HG03432 (cell line): ENCODE measurements around the gene CDNF.

Experiments used
- ATAC-seq: cut with Tn5 transposase; IDR thresholded peaks from one replicate; pipeline ENCODE4 v1.9.1; 2021; ENCODE audit warnings: mild to moderate bottlenecking, moderate library complexity; ENCODE audit not compliant: unreplicated experiment

CDNF gene

GRCh38 chr10:14801723-14802122, 36.1 kb downstream of the CDNF start:
- no peak for ATAC-seq

- no peak for ATAC-seq
Measured at GRCh38 chr10:14800397-14800796, 37.4 kb downstream of the CDNF start.

DNA sequence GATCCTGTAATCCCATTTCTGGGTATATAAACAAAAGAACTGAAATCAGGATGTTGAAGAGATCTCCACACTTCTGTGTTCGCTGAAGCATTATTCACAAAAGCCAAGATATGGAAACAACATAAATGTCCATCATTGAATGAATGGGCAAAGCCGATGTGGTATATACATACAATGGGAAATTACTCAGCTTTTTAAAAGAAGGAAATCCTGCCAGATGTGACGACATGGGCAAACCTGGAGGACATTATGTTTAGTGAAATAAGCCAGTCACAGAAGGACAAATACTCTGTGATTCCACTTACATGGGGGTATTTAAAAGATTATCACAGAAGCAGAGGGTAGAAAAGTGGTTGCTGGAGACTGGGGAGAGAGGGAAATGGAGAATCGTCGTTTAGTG, 39.2 kb downstream of the CDNF start:
- ATAC-seq: no peak

GRCh38 chr10:14787938-14788337, 49.9 kb downstream of the CDNF start:
- no peak for ATAC-seq

DNA sequence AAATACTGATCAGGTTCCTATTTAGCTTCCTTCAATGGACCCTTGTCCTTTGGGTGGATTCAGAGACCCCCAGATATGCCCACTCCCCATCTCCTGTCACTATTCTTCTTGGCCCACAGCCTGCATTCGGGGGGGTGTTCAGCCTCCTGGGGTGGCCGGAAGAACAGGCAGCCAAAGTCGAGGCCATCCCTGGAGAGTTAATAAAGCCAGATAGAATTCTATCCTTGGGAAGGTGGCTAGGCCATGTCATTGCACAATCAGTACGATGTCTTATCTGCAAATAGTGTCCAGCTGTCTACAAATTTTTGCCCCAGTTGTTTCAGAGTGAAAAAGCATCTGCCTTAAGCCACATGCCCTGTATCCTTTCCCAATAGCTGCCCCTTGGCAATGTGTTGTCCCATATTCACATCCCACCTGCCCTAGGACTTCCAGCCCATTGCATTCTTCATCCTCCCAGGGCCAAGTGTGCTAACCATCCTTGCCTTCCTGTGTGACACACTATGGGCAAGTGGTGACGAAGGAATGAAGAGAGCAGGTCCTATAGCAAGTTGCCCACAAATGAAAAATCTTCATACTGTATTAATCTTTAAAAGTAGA, 53.3 kb downstream of the CDNF start:
- no peak for ATAC-seq

GRCh38 chr10:14782691-14783363, 55.0 kb downstream of the CDNF start:
- no peak for ATAC-seq

DNA sequence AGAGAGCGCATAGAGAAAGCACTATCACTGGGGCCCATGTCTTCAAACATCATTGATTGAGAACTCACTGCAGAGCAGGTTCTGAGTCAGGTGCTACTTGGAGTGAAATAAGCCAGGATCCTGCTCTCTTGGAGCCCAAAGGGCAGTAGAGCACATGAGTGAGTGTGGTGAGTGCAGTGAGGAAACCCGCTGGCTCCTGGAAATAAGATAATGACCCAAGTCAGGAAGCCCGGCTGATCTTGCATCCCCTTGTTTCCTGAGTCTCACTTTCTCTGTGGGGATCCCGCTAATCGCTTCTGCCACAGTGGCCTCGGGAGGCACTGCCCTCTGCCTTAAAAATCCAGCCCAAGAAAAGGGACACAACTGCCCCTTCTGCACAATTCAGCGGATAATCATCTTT, 56.1 kb downstream of the CDNF start:
- ATAC-seq: no peak

DNA sequence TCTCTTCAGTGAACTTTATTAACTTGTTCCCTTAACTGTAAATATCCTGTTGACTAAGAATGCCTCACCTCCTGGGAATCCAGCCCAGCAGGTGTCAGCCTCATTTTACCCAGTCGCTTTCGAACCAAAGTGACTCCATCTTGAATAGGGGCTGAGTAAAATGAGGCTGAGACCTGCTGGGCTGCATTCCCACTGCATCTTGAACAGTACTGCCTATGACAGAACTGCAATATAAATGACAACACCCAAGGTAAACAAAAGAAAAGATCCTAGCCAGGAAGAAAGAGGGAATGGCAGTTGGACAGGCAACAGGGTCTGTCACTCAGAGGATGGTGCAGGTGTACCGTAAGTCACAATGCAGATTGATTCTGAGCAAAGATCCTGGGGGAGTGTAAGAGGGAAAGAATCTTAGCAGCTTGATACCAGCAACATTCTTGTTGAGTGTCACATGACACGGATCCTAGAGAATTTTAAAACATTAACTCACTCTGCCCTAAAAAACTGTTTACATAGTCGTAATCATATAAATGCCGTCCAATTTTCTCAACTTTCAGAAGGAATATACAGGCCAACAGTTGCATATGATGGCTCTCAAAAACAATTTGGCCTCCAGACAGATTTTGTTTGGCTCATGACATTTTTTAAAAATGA, 58.7 kb downstream of the CDNF start:
- no peak for ATAC-seq

DNA sequence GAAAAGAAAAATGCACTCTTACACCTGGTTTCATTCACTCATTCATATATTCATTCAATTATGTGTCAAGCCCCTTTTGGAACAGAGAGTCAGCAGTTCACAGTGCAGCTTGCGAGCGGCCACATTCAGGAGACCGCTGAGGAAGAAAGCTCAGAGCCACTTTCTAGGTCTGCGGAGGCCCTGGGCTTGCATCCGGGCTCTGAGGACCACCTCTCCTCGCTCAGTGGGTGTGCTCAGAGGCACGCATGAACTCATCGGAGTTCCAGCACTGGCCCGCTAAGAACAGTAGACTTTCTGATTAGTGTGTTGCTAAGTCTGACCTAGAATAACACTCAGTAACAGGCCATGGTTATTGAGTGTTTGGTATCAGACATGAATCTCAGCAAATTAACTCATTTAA, 61.3 kb downstream of the CDNF start:
- ATAC-seq: no peak

DNA sequence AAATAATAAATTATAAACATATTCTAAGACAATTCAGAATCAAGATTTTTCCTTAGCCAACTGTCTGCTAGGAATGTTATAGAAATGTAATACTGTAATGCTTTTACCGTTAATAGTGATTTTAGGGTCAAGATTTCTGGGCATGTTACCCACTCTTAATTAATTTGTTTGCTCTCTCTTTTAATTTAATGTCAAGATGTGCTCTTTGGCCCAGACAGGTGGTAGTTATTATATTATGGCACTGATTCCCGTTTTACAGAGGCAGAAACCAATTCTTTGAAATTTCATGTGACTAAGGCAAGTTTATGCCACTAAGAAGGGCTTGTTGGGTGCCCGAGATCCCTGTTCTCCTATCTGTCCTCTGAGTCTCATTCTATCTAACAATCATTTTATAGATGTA, 62.2 kb downstream of the CDNF start:
- ATAC-seq: no peak

DNA sequence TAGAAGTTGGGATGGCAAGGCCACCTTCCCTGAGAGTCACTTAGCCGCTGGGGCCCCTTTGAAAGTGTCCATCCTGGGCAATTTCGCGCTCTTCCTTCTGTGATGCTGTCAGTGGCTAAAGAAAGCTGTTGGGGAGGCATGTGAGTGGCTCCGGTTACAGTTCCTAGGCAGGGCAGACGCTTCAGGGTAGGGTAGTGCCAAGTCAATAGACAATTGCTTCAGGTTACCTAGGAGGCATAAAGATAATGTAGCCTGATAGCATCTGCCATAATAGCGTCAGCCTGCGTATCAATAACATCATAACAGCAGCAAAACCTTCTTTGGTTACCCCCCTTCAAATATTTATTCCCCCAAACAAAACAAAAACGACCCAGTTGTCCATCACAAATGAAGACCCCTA, 63.0 kb downstream of the CDNF start, which contains the start of gene FAM107B:
FAM107B (minus strand) TSS at position 101 of the 400 bp plus-strand sequence. CDS start 234 bp downstream, outside the sequence.
- ATAC-seq: no peak

DNA sequence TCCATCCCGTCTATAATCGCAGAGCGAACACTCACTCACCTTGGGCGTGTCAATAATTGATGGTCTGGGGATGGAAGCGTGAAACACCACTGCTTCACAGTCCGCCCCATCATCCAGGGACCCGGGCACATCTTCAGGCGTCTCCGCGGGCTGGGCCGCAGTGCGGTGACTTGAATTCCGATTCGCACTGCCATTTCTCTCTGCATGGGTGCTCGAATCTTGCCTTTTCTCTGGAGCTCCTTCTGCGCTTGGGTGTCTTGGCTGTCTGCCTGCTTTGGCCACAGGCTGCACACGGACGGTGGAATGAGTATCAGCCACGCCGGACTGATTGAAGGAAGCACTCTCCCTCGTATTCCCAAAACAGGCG, 63.6 kb downstream of the CDNF start:
- no peak for ATAC-seq

DNA sequence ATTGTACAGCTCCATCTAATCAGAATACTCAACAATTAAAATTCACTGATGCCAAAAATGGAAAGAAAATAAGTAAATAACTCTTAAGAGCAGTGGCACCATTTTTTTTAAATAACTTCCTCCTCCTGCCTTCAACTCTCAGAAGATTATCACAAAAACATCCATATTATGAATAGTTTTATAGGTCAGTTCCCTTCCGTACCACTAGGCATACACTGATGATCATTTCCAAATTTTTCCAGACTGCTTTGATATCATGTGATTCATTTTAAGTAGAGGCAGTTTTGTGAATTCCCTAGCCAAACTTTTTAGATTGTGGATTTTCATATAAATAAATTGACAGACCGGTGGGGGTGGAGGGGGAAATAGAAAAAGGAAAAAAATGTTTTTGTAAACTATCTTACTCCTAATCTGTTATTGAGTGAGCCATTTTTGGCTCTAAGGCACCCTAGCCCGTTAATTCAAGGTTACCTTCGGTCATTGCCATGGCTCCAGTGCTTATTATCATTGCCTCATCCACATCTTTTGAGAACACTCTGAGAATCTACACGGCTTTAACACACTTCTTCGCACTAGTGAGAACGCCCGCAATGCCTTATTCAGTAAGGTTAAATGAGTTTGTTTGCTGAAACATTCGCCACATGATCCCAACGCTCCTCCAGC, 64.2 kb downstream of the CDNF start:
- no peak for ATAC-seq

DNA sequence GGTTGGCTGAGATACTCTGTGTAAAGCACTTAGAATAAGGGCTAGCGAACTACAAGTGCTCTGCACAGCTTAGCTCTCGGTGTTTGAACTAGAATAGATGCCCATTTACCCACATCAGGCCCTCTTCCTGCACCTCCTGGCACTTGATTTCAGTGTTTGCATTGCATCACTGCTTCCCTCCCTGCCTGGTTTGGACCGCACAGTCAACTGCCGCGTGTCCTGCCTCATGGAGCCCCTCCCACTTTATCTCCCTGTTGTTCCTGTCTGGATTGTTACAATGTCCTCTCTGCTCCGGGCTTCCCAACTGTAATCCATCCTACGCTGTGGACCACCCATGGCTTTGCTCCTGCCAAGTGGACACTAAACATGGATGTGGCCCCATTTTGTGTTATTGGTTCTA, 65.4 kb downstream of the CDNF start:
- no peak for ATAC-seq

- ATAC-seq: no peak
Measured at GRCh38 chr10:14770927-14771326, 66.9 kb downstream of the CDNF start.
